ENCODE measurements around the gene RECQL.
"Not testable (repeated sequence)": the region's sequence is repeated elsewhere in the genome, so short reads cannot be mapped to it uniquely, and the experiment has no call there.

The RECQL gene

DNA sequence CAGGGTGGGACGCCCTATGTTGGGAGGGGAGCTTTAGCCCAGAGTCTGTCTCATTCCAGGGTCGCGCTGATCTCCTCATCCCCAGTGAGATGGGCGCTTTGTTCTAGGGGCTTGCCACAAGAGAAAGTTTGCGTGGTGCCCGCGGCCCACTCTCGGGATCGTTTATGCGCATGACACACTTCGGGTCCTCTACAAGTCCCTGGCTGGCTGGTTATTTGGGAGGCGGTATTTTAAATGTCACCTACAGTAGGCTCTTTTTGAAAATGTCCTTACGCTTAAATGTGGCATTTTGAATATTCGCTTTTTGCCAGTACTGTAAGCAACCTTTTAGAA lies 695 bp upstream of the RECQL start:
- peak; percentile 26 for DNase-seq

DNA sequence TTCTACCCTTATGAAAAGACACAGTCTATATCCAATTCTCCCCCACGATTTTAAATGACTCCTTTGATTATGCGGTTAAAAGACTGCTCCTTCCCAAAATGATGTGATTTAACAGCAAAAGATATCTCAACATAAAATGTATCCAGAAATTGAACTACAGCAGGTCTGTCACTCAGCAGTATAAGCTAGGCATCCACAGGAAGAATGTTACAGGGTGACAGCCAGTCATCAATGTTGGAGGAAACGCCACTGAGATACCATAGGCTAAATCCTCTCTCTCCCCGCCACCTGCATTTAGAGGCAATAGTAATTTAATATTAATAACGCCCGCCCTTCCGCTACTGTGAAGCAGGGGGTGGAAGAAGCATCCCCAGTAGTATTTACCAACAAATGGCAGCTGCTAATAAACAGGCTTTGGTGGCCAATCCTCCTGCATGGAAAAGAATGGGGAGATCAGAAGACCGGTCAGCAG lies 613 bp downstream of the RECQL start:
- DNase-seq, result no peak

DNA sequence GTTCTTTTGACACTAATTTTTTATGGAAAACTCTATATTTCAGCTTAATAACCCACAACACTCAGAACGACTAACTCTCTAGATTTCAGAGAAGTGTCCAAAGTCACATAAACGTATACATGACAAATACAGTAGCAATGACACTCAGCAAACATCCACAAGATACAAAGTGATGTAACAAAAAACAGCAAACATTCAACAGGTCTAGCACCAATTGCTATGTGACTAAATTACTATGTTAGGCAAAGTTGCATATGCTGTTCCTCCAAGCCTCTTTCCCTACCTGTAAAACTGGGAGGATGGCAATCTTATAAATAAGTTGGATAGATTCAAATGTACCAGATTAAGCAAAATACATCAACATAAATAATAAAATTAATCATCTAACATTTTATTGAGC lies 1.7 kb downstream of the RECQL start:
- DNase-seq, result no peak

DNA sequence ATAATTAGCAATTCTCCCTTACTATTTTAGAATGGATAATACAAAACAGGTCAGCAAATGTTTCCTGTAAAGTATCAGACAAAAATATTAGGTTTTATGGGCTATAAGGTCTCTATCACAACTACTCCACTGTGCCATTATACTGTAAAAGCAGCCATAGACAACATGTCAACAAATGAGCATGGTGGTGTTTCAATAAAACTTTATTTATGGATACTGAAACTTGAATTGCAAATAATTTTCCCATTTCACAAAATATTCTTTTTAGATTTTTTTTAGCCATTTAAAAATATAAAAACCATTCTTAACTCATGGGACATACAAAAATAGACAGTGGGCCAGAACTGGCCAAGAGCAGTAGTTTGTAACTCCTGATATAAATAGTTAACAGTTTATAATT lies 15.4 kb downstream of the RECQL start:
- no peak for DNase-seq

DNA sequence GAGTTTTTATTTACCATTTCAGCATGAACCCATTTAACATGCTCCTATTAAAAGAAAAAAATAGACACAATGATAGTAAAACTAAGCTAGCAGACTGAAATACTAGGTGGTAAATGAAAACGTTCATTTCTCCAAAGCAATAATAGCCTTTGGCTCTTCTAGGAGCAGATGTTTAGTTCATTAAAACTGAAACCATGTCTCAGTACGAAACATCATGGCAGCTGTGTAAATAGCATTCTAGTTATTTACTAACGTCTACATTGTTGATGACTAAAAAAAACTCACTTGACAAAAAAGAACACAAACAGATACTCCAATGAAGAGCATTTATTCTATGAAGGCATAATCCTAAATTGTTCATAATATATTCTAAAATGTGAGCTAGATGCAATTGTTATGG lies 17.9 kb downstream of the RECQL start:
- no peak for DNase-seq

DNA sequence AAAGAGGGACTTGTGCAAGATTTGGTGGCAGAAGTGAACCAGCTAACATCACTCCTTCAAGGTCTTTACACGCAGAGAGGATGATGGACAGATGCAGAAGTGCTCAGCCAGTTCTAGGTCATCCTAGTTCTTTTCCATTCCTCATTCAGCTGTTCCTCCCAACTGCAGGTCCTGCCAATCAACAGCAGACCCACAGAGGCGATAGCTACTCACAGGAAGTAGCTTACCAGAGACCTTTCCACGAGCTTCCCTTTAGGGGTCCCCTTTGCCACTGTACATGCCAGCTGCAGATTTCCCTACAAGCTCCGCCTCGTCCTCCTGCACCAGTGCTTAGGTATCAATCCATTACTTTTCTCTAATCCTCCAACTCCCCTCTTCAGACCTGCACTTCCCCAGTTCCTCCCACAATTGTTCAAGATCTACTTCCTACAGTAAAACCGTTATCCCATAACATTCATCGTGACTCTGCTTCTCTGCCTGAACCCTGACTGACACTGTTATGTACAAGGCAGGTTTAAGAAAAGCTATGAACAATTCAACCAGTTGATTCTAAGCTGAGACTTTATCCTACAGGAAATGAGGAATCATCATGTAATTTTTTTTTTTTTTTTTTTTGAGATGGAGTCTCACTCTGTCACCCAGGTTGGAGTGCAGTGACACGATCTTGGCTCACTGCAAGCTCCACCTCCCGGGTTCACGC lies 22.5 kb downstream of the RECQL start:
- no peak for DNase-seq

DNA sequence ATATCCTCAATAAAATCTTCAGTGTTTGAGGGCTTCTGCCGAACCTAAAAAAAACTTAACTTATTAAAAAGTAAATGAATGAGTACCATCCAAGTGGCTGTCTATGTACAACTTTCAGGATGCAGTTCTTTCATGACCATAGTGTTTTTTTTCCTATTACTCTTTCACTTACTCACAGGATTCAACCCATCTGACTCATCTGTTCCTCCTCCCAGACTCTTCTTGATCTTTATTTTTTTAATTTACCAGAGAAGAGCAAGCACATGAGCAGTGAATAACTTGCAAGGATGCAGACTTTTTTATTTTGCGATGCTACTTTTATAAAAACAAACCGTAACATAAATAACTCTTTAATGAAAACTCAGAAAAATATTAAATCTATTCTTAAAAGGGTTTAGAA lies 24.5 kb downstream of the RECQL start:
- no peak for DNase-seq

DNA sequence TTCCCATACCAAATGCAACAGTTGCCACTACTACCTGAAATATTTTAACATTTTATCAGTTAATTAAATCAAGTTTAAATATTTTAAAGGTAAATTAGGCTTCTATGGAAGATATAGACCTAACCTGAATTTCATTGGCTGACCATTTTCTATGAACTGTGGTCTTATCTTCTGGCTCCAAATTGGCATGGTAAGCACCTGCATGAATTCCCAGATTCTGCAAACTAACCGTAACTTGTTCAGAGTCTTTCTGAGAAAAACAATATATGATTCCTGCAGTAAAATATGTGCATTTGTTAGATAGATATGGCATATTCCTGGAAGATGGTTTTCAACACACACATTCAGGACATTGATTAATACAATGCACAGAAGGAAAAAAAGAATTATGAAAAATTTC lies 25.9 kb downstream of the RECQL start:
- no peak for DNase-seq

DNA sequence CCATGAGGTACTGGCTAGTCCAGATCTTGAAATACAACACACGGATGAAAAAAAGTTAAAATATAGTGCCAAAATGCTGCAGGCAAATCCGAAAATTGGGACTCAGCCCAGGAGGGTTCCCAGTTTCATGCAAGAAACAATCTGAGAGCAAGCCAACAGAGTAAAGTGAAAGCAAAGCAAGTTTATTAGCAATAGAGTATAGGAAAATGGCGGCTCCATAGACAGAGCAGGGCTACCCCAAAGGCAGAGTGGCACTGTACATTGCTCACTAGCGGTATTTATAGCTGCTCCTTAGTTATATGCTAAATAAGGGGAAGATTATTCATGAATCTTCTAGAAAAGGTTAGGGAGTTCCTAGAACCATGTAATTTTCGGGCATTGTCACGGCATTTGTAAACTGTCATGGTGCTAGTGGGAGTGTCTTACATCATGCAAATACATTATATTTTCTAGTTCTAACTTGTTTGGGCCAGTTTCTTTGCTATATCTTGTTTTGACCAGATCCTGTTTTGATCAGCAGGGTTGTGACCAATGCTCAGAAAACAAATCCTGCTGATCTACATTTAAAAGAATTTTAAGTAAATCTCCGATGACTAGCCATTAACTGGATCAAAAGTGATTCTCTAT lies 29.1 kb downstream of the RECQL start:
- DNase-seq, result no peak

DNA sequence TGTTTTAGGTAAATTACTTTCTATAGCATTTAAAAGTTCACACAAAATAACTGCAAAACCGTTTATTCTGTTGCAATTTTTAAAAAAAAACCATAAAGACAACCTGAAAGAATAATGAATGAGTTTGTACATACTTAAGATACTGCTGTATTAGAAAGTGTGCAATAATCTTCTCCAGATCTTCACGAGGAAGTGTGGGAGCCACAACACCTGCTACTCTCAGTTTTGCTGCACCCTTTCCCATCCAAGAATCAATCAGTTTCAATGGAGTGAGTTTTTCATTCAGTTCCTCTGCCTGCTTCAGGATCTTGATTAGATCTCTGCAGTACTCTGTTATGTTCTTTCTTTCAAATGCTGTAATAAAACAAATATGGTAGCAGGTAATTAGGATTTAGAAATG lies 30.1 kb downstream of the RECQL start:
- no peak for DNase-seq

DNA sequence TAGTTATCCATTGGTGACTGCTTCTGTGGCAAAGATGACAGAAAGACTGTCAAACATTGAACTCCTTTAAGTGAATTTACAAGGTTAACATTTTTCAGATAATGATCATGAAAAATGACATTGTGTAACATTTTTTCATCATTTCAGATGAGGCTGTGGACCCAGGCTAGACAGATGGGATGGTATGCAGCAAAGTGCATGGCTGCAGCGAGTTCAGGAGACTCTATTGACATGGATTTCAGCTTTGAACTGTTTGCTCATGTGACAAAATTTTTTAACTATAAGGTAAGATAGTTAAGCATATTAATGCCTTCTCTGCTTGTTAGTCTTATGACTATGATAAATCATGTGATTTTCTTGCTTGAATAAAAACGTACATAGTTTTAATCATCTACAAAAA lies 34.1 kb downstream of the RECQL start:
- not testable (repeated sequence) for DNase-seq

DNA sequence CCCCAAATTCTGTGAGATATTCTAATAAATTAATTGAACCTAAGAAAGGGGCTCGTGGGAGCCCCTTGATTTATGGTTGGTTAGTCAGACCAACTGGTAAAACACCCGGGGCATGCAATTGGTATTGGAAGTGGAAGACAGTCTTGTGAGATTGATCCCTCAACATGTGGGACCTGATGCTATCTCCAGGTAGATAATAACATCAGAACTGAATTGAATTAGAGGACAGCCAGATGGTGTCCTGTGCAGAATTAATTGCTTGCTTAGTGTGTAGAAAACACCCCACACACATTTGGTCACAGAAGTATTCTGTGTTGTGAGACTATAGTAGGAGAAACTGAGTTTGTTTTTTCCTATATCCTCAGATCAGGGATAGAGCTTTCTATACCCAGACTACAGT lies 42.0 kb downstream of the RECQL start:
- DNase-seq, result no peak

DNA sequence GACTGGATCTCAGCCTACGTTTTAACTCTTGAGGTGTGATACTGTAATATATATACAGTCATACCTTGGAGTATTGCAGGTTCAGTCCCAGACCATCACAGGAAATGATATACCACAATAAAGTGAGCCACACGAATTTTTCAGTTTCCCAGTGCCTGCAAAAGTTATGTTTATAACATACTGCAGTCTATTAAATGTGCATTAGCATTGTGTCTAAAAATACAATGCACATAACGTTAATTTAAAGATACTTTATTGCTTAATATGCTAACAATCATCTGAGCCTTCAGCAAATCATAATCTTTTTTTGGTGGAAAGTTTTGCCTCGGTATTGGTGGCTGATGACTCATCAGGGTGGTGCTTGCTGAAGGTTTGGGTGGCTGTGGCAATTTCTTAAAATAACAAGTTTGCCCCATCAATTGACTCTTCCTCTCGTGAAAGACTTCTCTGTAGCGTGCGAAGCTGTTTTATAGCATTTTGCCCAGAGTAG lies 45.1 kb downstream of the RECQL start:
- DNase-seq, result peak; percentile 54

DNA sequence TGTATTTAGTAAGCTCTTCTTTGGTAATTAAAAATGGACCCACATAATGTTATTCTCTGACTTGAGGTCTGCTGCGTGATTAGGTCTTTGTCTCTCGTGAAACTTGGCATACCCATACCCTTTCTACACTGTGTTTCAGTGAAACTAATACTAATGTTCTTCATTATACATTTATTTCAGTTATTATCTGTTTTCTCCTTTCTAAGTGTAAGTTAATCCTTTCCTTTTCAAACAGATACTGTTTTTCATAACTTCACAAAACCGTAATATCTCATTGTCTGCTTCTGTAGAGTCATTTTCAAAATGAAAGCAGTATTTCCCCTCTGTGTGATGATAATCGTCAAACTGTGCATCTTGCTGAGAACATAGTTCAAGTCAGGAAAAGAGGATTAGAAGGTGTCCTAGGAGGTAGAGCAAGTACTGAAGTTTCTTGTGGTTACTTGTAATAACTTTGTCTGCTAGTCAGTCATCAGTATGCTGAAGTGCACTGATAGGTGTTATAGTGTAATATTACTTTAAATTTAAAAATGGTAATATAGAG lies 48.1 kb downstream of the RECQL start:
- DNase-seq, result peak; percentile 20

DNA sequence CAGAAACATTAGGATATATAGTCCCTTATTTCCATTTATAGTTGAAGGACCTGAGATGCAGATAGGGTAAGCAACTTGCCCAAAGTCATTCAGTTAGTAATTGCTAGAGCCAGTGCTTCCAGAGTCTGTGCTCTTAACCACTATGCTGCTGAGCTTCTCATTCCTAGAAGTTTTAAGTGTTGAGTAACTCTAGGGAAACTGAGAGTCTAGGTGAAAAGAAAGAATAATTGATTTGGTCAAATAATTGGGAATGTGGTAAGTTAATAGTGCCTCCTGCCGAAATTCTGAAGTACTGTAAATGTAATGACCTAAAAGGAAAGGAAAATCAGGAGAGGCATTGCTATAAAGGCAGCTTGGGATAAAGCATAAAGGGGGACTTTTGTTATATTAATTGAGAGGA lies 49.9 kb downstream of the RECQL start:
- no peak for DNase-seq

DNA sequence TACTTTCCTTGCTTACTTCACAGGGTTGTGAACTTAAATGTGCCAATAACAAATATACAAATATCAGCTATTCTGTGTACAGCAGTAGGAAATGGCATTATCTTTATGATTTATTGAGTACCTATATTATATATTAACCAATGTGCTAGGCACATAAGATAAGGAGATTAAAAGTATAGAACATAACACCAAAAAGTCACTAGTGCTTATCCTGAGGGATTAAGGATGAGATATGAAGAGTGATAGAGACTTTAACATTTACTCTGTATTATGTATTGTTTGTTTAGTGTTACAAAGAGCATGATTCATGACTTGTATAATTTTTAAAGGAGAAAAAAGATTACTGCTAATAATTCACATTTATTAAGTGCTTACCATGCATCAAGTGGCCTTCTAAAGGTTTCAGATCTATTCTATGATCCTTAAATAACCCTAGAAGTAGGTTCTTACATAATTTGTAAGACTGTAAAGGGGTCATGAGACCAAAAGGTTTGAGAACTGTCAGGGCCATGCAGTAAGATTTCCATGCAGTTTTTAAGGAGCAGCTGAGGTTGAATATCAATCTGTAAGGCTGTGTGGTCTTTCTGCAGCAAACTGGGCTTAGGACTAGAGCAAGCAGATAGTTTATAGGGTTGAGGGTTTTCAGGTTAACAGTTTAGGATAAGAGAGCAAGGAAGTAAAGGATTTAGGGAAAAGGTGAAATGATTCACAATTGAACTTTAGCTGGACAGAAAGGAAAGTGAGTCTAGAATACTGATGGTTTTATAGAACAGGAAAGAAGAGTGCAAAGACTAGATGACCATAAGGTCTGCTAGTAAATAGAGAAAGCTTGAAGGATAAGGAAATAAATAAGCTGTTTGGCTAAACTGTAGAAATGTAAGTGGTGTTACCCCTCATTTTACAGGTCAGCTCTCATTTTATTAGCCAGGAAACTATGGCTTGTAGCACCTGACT lies 57.0 kb downstream of the RECQL start:
- DNase-seq, result no peak

DNA sequence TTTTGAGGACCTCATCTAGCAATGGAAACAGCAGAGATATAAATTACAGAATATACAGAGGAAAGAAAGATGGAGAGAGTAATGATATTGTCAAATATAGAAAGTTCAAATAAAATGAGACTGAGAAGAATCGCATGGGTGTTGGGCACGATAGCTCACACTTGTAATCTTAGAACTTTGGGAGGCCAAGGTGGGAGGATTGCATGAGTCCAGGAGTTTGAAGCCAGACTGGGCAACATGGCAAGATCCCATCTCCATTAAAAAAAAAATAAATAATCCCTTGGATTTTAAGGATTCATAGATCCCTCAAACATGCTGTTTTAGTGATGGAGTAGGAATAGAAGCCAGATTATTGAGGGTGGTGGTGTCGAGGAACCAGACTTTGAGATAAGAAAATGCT lies 62.1 kb downstream of the RECQL start:
- DNase-seq, result no peak

DNA sequence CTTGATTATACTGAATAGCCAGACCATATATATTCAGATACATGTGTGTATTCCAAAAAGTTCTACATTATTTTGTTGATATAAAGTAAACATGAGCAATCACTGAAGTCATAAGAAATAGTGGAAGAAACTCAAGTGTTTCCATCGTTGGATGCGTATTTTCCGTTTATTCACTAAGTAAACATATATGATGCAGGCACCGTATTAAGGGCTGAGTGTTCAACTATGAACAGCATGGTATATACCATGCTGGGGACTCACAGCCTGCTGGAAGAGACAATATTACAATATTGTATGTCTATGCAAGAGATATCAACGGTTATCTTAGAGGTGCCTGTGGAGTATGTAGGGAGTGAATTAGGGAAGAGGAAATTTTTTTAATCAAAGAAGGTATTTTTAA lies 62.8 kb downstream of the RECQL start:
- no peak for DNase-seq

DNA sequence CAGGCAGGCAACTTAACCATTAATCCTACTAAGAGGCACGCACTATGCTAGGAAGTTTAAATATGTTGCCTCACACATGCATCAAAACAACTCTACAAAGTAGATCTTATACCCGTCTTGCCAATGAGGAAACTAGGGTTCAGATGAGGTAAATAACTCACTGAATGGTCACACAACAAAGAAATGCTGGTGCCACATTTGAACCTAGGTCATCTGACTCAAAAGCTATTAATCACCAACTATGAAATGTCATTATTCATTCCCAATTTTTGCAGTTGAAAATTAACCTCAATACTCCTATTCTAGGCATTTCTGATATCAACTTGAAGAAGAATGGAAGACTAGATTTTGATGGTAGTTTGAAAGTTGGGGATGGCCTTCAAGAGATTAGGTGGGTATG lies 66.7 kb downstream of the RECQL start:
- no peak for DNase-seq

DNA sequence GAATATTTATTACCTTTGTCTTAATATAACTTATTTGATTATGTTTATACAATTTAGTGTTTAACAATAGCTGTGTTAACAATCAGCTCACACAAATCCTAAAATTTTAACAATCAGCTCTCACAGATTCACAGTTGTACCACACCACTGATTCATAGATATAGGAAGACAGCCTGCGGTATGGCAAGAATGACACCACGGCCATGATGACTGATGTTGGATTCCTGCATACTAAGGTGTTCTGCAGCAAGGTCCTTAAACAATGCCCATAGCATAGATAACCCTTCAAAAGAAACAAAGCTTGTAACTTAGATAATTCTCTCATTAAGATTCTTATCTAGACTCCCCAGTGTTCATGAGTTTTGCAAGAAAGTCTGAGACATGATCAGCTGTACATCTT lies 67.9 kb downstream of the RECQL start:
- no peak for DNase-seq

DNA sequence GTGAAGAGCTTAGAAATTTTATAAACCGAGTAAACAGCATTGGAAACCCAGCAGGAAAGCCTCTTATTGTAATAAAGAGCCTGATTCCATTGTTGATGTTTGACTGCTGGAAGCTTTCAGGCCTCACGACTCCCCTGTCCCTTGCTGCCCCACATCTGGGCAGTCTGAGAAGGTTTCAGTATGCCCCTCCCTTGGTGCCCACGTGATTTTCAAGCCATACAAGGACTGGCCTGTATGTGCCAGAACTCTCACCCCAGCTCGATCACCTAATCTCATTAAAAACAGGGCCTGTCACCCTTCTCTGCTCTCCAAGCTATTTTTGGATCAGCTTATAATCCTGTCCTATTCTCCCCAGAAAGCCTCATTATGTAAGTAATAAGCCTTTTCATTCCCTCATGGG lies 71.4 kb downstream of the RECQL start:
- no peak for DNase-seq

DNA sequence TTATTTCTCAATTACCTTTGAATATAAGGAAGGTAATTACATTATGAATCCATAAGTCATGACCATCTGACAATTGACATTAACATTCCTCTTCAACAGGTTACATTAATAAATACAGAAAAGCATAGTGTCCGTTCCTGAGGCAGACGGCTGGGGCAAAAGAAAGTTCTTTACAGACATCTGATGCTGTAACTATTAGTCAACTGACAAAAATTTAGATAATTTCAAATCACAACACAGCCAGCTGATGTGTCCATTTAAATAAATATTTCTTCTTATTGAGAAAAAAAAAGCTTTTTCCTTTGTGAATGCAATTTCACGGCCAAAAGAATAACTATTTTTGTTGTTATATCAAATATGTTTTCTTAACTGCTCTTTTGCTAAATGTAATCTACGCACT lies 73.2 kb downstream of the RECQL start:
- DNase-seq, result no peak

DNA sequence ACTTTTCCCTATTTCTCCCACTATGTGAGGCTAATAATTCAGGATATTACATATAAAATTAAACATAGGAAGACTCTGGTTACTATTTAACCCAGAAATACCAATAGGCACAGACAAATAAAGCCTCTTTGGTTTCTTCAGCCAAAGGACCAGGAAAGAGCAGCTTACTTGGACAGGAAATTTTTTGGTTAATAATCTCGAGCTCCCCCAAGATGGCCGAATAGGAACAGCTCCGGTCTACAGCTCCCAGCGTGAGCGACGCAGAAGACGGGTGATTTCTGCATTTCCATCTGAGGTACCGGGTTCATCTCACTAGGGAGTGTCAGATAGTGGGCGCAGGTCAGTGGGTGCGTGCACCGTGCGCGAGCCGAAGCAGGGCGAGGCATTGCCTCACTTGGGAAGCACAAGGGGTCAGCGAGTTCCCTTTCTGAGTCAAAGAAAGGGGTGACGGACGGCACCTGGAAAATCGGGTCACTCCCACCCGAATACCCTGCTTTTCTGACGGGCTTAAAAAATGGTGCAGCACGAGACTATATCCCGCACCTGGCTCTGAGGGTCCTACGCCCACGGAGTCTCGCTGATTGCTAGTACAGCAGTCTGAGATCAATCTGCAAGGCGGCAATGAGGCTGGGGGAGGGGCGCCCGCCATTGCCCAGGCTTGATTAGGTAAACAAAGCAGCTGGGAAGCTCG lies 82.3 kb downstream of the RECQL start:
- DNase-seq, result not testable (repeated sequence)
